SHP77 (cell line): ENCODE data around the gene VAMP2.
"Not testable (repeated sequence)": the region's sequence is repeated elsewhere in the genome, so short reads cannot be mapped to it uniquely, and the experiment has no call there.

Experiments
- DNase-seq, 2 experiments: peaks; one replicate each; lab custom pipeline; 2025; lab: John Stamatoyannopoulos, UW

VAMP2 gene

GRCh38 chr17:8176197-8176940, 13.6 kb upstream of the VAMP2 start, which contains the start of gene TMEM107:
Gene TMEM107, minus strand, starts transcription at chr17:8176380. Its CDS starts 94 bp downstream, at chr17:8176286.
- DNase-seq = peak; percentile 92 to 97

- DNase-seq = peak; percentile 55 to 60
These were observed 13.0 kb upstream of the VAMP2 start for GRCh38 chr17:8175795-8176196.

GRCh38 chr17:8173871-8174322, 11.1 kb upstream of the VAMP2 start:
- DNase-seq = peak in 1 of 2 experiments; percentile 62

GRCh38 chr17:8173056-8173870, 10.5 kb upstream of the VAMP2 start:
- DNase-seq = peak; percentile 98 to 99

GRCh38 chr17:8170186-8170585, 7.4 kb upstream of the VAMP2 start:
- not testable (repeated sequence) for DNase-seq

- no peak for DNase-seq
These were observed 4.8 kb upstream of the VAMP2 start for GRCh38 chr17:8167526-8167925.

GRCh38 chr17:8166731-8167130, 4.0 kb upstream of the VAMP2 start:
- DNase-seq = no peak

- DNase-seq = no peak
These were observed 2.0 kb upstream of the VAMP2 start for GRCh38 chr17:8164815-8165131.

- DNase-seq = peak; percentile 62 to 75
These were observed 1.4 kb upstream of the VAMP2 start for GRCh38 chr17:8163978-8164814.

- DNase-seq = peak; percentile 55 to 72
These were observed 539 bp upstream of the VAMP2 start for GRCh38 chr17:8162997-8163977.

- no peak for DNase-seq
These were observed 1.2 kb downstream of the VAMP2 start for GRCh38 chr17:8161289-8162232.

GRCh38 chr17:8160741-8161221, 2.0 kb downstream of the VAMP2 start:
- no peak for DNase-seq

GRCh38 chr17:8160224-8160577, 2.5 kb downstream of the VAMP2 start:
- no peak for DNase-seq

GRCh38 chr17:8159459-8160223, 3.1 kb downstream of the VAMP2 start:
- no peak for DNase-seq

- DNase-seq = no peak
These were observed 3.7 kb downstream of the VAMP2 start for GRCh38 chr17:8159032-8159400.

- peak; percentile 79 to 82 for DNase-seq
These were observed 4.3 kb downstream of the VAMP2 start for GRCh38 chr17:8158267-8159031.

- DNase-seq = peak; percentile 100
These were observed 6.3 kb downstream of the VAMP2 start for GRCh38 chr17:8156246-8156992.

- no peak for DNase-seq
These were observed 6.8 kb downstream of the VAMP2 start for GRCh38 chr17:8155996-8156245.
